ENCODE data around the gene ITGA3. TPM values are rescaled to one million over a fixed set of nuclear protein-coding genes. Genes with fewer than 3 reads are reported as not detected.

ITGA3 gene
- total and polyA plus RNA-seq, 2 of the 13 experiments (the other 11 are each of a cell fraction or from before 2014, with no cell fraction given) = 0.48 to 0.69 TPM

DNA sequence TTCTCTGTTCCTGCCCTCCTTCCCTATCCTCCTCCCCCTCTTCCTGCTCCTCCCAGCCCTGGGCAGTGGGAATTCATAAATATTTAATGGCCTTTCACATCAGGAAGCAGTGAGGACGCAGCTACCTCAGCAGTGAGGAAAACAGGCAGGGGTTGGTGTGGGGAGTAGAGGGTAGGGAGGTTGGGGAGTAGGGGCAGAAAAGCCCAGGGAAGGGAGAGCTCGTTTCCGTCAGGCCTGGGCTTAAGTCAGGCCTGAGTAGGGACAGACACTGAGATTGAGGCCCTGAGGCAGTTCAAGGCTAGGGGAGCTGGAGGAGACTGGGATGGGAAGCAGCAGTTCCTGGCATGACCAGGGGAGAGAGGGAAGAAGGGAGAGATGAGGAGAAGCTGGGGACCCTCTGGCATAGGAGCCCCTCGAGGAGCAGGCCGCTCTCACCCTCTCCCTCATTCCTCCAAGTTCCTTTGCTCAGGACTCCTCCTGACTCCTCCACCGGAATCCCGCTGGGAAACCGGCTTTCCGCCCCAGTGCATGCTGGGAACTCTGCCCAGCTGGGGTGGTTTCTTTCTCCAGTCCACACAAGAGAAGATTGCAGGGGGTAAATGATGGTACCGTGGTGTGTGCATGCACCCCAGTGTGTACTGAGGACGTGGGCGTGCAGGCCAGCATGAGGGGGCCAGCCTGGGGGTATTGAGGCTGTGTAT lies 67.9 kb downstream of the ITGA3 start (continued):
- TF ChIP-seq PITX1 (CRISPR knock-in tag; IDR thresholded peaks at IDR 0.05) = 0 out of 2 replicates have a peak, but pooled peaks have one; percentile 18
- TF ChIP-seq JUNB (CRISPR knock-in tag; IDR thresholded peaks at IDR 0.05; ENCODE audit: borderline replicate concordance) = no peak
- TF ChIP-seq, protein P1, sequence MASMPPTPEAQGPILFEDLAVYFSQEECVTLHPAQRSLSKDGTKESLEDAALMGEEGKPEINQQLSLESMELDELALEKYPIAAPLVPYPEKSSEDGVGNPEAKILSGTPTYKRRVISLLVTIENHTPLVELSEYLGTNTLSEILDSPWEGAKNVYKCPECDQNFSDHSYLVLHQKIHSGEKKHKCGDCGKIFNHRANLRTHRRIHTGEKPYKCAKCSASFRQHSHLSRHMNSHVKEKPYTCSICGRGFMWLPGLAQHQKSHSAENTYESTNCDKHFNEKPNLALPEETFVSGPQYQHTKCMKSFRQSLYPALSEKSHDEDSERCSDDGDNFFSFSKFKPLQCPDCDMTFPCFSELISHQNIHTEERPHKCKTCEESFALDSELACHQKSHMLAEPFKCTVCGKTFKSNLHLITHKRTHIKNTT (CRISPR knock-in tag; IDR thresholded peaks at IDR 0.05) = no peak
- no peak for TF ChIP-seq FOXK1 (CRISPR knock-in tag; IDR thresholded peaks at IDR 0.05; ENCODE audit: borderline replicate concordance, low read depth)
- TF ChIP-seq, protein P2, sequence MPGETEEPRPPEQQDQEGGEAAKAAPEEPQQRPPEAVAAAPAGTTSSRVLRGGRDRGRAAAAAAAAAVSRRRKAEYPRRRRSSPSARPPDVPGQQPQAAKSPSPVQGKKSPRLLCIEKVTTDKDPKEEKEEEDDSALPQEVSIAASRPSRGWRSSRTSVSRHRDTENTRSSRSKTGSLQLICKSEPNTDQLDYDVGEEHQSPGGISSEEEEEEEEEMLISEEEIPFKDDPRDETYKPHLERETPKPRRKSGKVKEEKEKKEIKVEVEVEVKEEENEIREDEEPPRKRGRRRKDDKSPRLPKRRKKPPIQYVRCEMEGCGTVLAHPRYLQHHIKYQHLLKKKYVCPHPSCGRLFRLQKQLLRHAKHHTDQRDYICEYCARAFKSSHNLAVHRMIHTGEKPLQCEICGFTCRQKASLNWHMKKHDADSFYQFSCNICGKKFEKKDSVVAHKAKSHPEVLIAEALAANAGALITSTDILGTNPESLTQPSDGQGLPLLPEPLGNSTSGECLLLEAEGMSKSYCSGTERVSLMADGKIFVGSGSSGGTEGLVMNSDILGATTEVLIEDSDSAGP (CRISPR knock-in tag; IDR thresholded peaks at IDR 0.05; ENCODE audit: borderline replicate concordance) = peak; percentile 22; the same call in 1 of the 2 replicates
- TF ChIP-seq ZBTB20 (CRISPR knock-in tag; IDR thresholded peaks at IDR 0.05; ENCODE audit: borderline replicate concordance, low read depth) = no peak
- TF ChIP-seq ZFP41 (CRISPR knock-in tag; IDR thresholded peaks at IDR 0.05; ENCODE audit: borderline replicate concordance) = no peak
- TF ChIP-seq, protein P3, sequence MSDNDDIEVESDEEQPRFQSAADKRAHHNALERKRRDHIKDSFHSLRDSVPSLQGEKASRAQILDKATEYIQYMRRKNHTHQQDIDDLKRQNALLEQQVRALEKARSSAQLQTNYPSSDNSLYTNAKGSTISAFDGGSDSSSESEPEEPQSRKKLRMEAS (IDR thresholded peaks at IDR 0.05) = peak; percentile 28; the same call in 1 of the 2 replicates
- no peak for TF ChIP-seq ATF1 (CRISPR knock-in tag; IDR thresholded peaks at IDR 0.05)
- TF ChIP-seq, protein P4, sequence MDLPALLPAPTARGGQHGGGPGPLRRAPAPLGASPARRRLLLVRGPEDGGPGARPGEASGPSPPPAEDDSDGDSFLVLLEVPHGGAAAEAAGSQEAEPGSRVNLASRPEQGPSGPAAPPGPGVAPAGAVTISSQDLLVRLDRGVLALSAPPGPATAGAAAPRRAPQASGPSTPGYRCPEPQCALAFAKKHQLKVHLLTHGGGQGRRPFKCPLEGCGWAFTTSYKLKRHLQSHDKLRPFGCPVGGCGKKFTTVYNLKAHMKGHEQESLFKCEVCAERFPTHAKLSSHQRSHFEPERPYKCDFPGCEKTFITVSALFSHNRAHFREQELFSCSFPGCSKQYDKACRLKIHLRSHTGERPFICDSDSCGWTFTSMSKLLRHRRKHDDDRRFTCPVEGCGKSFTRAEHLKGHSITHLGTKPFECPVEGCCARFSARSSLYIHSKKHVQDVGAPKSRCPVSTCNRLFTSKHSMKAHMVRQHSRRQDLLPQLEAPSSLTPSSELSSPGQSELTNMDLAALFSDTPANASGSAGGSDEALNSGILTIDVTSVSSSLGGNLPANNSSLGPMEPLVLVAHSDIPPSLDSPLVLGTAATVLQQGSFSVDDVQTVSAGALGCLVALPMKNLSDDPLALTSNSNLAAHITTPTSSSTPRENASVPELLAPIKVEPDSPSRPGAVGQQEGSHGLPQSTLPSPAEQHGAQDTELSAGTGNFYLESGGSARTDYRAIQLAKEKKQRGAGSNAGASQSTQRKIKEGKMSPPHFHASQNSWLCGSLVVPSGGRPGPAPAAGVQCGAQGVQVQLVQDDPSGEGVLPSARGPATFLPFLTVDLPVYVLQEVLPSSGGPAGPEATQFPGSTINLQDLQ (CRISPR knock-in tag; IDR thresholded peaks at IDR 0.05) = no peak
- TF ChIP-seq CHD2 (IDR thresholded peaks at IDR 0.05; ENCODE audit: low read depth, low read length) = no peak
- no peak for TF ChIP-seq SRSF1 (optimal IDR thresholded peaks at IDR 0.05; ENCODE audit: low read depth, low read length)
- TF ChIP-seq, protein P5, sequence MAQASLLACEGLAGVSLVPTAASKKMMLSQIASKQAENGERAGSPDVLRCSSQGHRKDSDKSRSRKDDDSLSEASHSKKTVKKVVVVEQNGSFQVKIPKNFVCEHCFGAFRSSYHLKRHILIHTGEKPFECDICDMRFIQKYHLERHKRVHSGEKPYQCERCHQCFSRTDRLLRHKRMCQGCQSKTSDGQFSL (CRISPR knock-in tag; IDR thresholded peaks at IDR 0.05) = no peak
- TF ChIP-seq, protein P6, sequence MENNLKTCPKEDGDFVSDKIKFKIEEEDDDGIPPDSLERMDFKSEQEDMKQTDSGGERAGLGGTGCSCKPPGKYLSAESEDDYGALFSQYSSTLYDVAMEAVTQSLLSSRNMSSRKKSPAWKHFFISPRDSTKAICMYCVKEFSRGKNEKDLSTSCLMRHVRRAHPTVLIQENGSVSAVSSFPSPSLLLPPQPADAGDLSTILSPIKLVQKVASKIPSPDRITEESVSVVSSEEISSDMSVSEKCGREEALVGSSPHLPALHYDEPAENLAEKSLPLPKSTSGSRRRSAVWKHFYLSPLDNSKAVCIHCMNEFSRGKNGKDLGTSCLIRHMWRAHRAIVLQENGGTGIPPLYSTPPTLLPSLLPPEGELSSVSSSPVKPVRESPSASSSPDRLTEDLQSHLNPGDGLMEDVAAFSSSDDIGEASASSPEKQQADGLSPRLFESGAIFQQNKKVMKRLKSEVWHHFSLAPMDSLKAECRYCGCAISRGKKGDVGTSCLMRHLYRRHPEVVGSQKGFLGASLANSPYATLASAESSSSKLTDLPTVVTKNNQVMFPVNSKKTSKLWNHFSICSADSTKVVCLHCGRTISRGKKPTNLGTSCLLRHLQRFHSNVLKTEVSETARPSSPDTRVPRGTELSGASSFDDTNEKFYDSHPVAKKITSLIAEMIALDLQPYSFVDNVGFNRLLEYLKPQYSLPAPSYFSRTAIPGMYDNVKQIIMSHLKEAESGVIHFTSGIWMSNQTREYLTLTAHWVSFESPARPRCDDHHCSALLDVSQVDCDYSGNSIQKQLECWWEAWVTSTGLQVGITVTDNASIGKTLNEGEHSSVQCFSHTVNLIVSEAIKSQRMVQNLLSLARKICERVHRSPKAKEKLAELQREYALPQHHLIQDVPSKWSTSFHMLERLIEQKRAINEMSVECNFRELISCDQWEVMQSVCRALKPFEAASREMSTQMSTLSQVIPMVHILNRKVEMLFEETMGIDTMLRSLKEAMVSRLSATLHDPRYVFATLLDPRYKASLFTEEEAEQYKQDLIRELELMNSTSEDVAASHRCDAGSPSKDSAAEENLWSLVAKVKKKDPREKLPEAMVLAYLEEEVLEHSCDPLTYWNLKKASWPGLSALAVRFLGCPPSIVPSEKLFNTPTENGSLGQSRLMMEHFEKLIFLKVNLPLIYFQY (CRISPR knock-in tag; IDR thresholded peaks at IDR 0.05; ENCODE audit: borderline replicate concordance) = no peak
- TF ChIP-seq, protein P7, sequence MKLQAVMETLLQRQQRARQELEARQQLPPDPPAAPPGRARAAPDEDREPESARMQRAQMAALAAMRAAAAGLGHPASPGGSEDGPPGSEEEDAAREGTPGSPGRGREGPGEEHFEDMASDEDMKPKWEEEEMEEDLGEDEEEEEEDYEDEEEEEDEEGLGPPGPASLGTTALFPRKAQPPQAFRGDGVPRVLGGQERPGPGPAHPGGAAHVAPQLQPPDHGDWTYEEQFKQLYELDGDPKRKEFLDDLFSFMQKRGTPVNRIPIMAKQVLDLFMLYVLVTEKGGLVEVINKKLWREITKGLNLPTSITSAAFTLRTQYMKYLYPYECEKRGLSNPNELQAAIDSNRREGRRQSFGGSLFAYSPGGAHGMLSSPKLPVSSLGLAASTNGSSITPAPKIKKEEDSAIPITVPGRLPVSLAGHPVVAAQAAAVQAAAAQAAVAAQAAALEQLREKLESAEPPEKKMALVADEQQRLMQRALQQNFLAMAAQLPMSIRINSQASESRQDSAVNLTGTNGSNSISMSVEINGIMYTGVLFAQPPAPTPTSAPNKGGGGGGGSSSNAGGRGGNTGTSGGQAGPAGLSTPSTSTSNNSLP (IDR thresholded peaks at IDR 0.05; ENCODE audit: low read depth, low read length) = no peak
